ENCODE measurements around the gene NECAB2. TPM values are rescaled to one million over a fixed set of nuclear protein-coding genes. Genes with fewer than 3 reads are reported as not detected.

Gene NECAB2
- polyA plus RNA-seq, 1 experiment = 0.20 TPM

GRCh38 chr16:83942815-83943515 is 25.1 kb upstream of the NECAB2 start:
- ChIA-PET CTCF (no interaction called here), POLR2A (interaction anchor here (0.6 kb wide), 1 partner anchor 800 kb away, joined by 3 read pairs; no protein-coding TSS in a partner anchor)
- no peak overlapping the region for H3K27ac ChIP-seq (ENCODE audit: low read depth, low read length)
- no peak overlapping the region for H3K4me3 ChIP-seq (ENCODE audit: low read depth, low read length)
- H3K9me3 ChIP-seq (ENCODE audit: control insufficient read depth, insufficient read depth, low read length) = no peaks in the 10 kb centered on the region; the same call in 1 of the 2 replicates
- TF ChIP-seq CTCF (IDR thresholded peaks at IDR 0.05; ENCODE audit: low read depth, low read length) = no peak
- DNase-seq (ENCODE audit: low read depth, low spot score) = no peak
- H3K27me3 ChIP-seq (ENCODE audit: control insufficient read depth, insufficient read depth, low read length) = peaks cover 11% of the 10 kb centered on the region

GRCh38 chr16:83943516-83944050 is 24.5 kb upstream of the NECAB2 start:
- POLR2A ChIA-PET = no interaction called here
- H3K9me3 ChIP-seq (ENCODE audit: control insufficient read depth, insufficient read depth, low read length) = no peaks in the 10 kb centered on the region; the same call in 1 of the 2 replicates
- DNase-seq (ENCODE audit: low read depth, low spot score) = no peak
- H3K27ac ChIP-seq (ENCODE audit: low read depth, low read length) = no peak overlapping the region
- CTCF ChIA-PET = no interaction called here
- no peak overlapping the region for H3K4me3 ChIP-seq (ENCODE audit: low read depth, low read length)
- H3K27me3 ChIP-seq (ENCODE audit: control insufficient read depth, insufficient read depth, low read length) = peaks cover 11% of the 10 kb centered on the region
- TF ChIP-seq CTCF (IDR thresholded peaks at IDR 0.05; ENCODE audit: low read depth, low read length) = no peak

DNA sequence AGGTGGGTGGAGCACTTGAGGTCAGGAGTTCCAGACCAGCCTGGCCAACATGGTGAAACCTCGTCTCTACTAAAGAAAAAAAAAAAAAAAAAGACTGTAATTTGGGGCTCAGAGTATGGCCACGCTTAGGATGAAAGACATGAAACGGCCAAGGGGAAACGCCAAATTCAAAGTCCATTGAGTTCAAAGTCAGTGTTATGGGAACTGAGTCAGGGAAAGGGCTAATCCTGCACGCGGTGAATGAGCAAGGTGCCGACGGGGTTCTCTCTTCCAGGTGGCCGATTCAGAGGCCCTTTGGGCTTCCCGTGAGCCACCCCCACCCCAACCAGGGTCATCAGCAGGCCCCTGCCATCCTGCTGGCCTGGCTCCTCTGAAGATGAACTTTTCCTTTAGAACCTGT is 22.5 kb upstream of the NECAB2 start:
- H3K27ac ChIP-seq (ENCODE audit: low read depth, low read length) = no peak overlapping the region
- ChIA-PET CTCF (interaction anchor here (2.4 kb wide), 1 partner anchor 120 kb away, joined by 7 read pairs; no protein-coding TSS in a partner anchor), POLR2A (no interaction called here)
- peaks cover 11% of the 10 kb centered on the region for H3K27me3 ChIP-seq (ENCODE audit: control insufficient read depth, insufficient read depth, low read length)
- H3K9me3 ChIP-seq (ENCODE audit: control insufficient read depth, insufficient read depth, low read length) = no peaks in the 10 kb centered on the region; the same call in 1 of the 2 replicates
- no peak for TF ChIP-seq CTCF (IDR thresholded peaks at IDR 0.05; ENCODE audit: low read depth, low read length)
- no peak overlapping the region for H3K4me3 ChIP-seq (ENCODE audit: low read depth, low read length)
- no peak for DNase-seq (ENCODE audit: low read depth, low spot score)

GRCh38 chr16:83946154-83946780 is 21.8 kb upstream of the NECAB2 start:
- POLR2A ChIA-PET = no interaction called here
- Histone ChIP-seq H3K9me3 (ENCODE audit: control insufficient read depth, insufficient read depth, low read length) (no peaks in the 10 kb centered on the region), H3K27ac (ENCODE audit: low read depth, low read length) (no peak overlapping the region), H3K27me3 (ENCODE audit: control insufficient read depth, insufficient read depth, low read length) (peaks cover 8% of the 10 kb centered on the region), H3K4me3 (ENCODE audit: low read depth, low read length) (no peak overlapping the region)
- DNase-seq (ENCODE audit: low read depth, low spot score) = no peak
- TF ChIP-seq CTCF (IDR thresholded peaks at IDR 0.05; ENCODE audit: low read depth, low read length) = no peak
- CTCF ChIA-PET = interaction anchor here (2.4 kb wide), 1 partner anchor 119 kb away, joined by 7 read pairs; no protein-coding TSS in a partner anchor

Data from AG04450 (cell line).